Eye (tissue), 1 donor: ENCODE data around the gene ROR1.

Source experiments
- DNase-seq: peaks from one replicate; pipeline ENCODE4 v3.0.0-alpha.2; 2015

ROR1 gene

GRCh38 chr1:63914706-63915105 is 140.9 kb downstream of the ROR1 start:
- DNase-seq: no peak

- DNase-seq: peak; percentile 57
Measured at GRCh38 chr1:63915121-63915520, 141.3 kb downstream of the ROR1 start.

GRCh38 chr1:63916485-63917360 is 142.9 kb downstream of the ROR1 start:
- DNase-seq: no peak

GRCh38 chr1:63917571-63918417 is 144.0 kb downstream of the ROR1 start:
- DNase-seq: no peak

GRCh38 chr1:63918418-63918945 is 144.7 kb downstream of the ROR1 start:
- no peak for DNase-seq

GRCh38 chr1:63920154-63921117 is 146.6 kb downstream of the ROR1 start:
- peak; percentile 30 for DNase-seq

- DNase-seq: no peak
Measured at GRCh38 chr1:63921359-63921758, 147.5 kb downstream of the ROR1 start.

GRCh38 chr1:63921802-63922201 is 148.0 kb downstream of the ROR1 start:
- DNase-seq: peak; percentile 52

- DNase-seq: peak; percentile 96
Measured at GRCh38 chr1:63922848-63923247, 149.0 kb downstream of the ROR1 start.

- DNase-seq: no peak
Measured at GRCh38 chr1:63923302-63923701, 149.5 kb downstream of the ROR1 start.

- no peak for DNase-seq
Measured at GRCh38 chr1:63924600-63924999, 150.8 kb downstream of the ROR1 start.

GRCh38 chr1:63928186-63929105 is 154.6 kb downstream of the ROR1 start:
- no peak for DNase-seq

- DNase-seq: no peak
Measured at GRCh38 chr1:63929106-63929478, 155.3 kb downstream of the ROR1 start.

- DNase-seq: no peak
Measured at GRCh38 chr1:63931468-63931867, 157.7 kb downstream of the ROR1 start.

- DNase-seq: no peak
Measured at GRCh38 chr1:63934697-63935096, 160.9 kb downstream of the ROR1 start.

- DNase-seq: no peak
Measured at GRCh38 chr1:63935143-63935542, 161.3 kb downstream of the ROR1 start.

- DNase-seq: no peak
Measured at GRCh38 chr1:63935553-63935952, 161.7 kb downstream of the ROR1 start.

- DNase-seq: no peak
Measured at GRCh38 chr1:63936276-63936675, 162.5 kb downstream of the ROR1 start.

GRCh38 chr1:63936801-63937200 is 163.0 kb downstream of the ROR1 start:
- no peak for DNase-seq

GRCh38 chr1:63937461-63938022 is 163.7 kb downstream of the ROR1 start:
- DNase-seq: no peak

GRCh38 chr1:63940440-63940839 is 166.6 kb downstream of the ROR1 start:
- no peak for DNase-seq
